Fibroblast of pulmonary artery (primary cell): ENCODE data around the gene AR.

Experiments
- DNase-seq: peaks from one replicate; pipeline ENCODE4 v3.0.0-alpha.2; 2010; ENCODE audit warnings: low read depth
- H3K4me3 ChIP-seq: replicated peaks from 2 replicates; pipeline ENCODE4 v1.5.1; 2011; ENCODE audit warnings: low read depth, mild to moderate bottlenecking, control low read depth, low read length, moderate library complexity
- TF ChIP-seq, protein P1 (sequence below): IDR thresholded peaks from 2 replicates; pipeline ENCODE4 v1.5.1; 2011; ENCODE audit warnings: mild to moderate bottlenecking, control low read depth, low read length, inconsistent platforms; ENCODE audit errors: missing control alignments

AR gene

GRCh38 chrX:67730296-67730695 is 186.5 kb downstream of the AR start:
- no peak overlapping the region for H3K4me3 ChIP-seq
- TF ChIP-seq, protein P1, sequence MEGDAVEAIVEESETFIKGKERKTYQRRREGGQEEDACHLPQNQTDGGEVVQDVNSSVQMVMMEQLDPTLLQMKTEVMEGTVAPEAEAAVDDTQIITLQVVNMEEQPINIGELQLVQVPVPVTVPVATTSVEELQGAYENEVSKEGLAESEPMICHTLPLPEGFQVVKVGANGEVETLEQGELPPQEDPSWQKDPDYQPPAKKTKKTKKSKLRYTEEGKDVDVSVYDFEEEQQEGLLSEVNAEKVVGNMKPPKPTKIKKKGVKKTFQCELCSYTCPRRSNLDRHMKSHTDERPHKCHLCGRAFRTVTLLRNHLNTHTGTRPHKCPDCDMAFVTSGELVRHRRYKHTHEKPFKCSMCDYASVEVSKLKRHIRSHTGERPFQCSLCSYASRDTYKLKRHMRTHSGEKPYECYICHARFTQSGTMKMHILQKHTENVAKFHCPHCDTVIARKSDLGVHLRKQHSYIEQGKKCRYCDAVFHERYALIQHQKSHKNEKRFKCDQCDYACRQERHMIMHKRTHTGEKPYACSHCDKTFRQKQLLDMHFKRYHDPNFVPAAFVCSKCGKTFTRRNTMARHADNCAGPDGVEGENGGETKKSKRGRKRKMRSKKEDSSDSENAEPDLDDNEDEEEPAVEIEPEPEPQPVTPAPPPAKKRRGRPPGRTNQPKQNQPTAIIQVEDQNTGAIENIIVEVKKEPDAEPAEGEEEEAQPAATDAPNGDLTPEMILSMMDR = no peak
- no peak for DNase-seq

- no peak for DNase-seq
- TF ChIP-seq, protein P1 = no peak
- no peak overlapping the region for H3K4me3 ChIP-seq
Observed at GRCh38 chrX:67731061-67731460, 187.2 kb downstream of the AR start.

GRCh38 chrX:67732864-67733263 is 189.0 kb downstream of the AR start:
- no peak overlapping the region for H3K4me3 ChIP-seq
- no peak for DNase-seq
- TF ChIP-seq, protein P1 = no peak

- DNase-seq = peak; percentile 61
- no peak overlapping the region for H3K4me3 ChIP-seq
- TF ChIP-seq, protein P1 = no peak
Observed at GRCh38 chrX:67734111-67734753, 190.4 kb downstream of the AR start.

DNA sequence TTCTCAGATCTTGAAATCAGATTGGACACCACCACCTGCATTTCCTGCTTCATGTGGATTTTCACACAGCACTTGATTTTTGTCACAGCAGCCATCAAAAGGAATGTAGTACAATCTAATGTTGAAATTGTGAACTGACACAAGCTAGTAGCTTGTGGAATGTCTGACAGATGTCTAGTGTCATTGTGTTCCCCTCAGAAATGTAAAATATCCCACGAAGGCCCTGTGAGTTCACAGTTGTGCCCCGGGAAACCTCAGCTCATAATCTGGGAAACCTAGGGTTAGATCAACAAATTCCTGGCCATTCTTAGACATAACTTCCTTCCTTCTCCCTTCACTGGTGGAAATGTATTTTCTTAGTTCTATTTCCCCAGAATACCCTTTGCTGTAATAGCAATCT is 205.7 kb downstream of the AR start:
- H3K4me3 ChIP-seq = no peak overlapping the region
- TF ChIP-seq, protein P1 = no peak
- no peak for DNase-seq

DNA sequence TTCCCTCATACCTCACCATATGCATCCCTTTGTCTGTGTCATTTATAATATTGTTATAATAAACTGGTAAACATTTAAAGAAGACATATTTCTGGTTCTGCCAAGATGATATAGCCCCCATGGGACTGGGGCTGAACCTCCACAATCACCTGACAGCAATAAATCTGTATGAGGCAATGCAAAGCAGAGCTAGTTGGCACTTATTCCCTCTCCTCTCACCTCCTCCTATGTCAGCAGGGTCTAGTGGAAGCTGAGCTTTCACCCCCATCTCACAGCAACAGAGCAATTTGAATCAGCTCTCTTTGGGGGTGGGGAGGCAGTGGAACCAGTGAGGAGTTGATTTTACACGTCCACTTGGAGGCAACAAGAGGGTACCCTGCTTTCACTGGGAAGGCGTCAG is 206.9 kb downstream of the AR start:
- no peak overlapping the region for H3K4me3 ChIP-seq
- TF ChIP-seq, protein P1 = no peak
- DNase-seq = no peak

- TF ChIP-seq, protein P1 = no peak
- no peak overlapping the region for H3K4me3 ChIP-seq
- DNase-seq = no peak
Observed at GRCh38 chrX:67759018-67759417, 215.2 kb downstream of the AR start.
